Endothelial cell of umbilical vein (primary cell): ENCODE measurements around the gene PGM2L1. TPM values are rescaled to one million over a fixed set of nuclear protein-coding genes. Genes with fewer than 3 reads are reported as not detected.

Experiments
- BruUV-seq: library from RNA; stranded (reverse); fragments of 400-500 nt; replicated peaks from 2 replicates; lab custom pipeline; 2021; lab: Mats Ljungman, UMichigan
- CTCF ChIA-PET: fragments of 300-600, 350-600 bp; sonication (Branson Sonifier 250); formaldehyde crosslinking; loops from one replicate; lab custom pipeline; 2021; ENCODE audit warnings: antibody characterized with exemption, inconsistent platforms; lab: Charles Lee
- POLR2A ChIA-PET: fragments of 300-600, 350-600 bp; sonication (Branson Sonifier 250); formaldehyde crosslinking; loops from one replicate; lab custom pipeline; 2021; ENCODE audit warnings: antibody characterized with exemption, inconsistent platforms; lab: Charles Lee
- DNase-seq: peaks from one replicate; pipeline ENCODE4 v3.0.0-alpha.2; 2011; ENCODE audit warnings: low read depth, low spot score
- FAIRE-seq: peaks from 2 replicates; lab custom pipeline; 2011; peaks lifted over from hg19 to GRCh38; lab: Jason Lieb, UNC
- H2AFZ ChIP-seq: 2 replicates; pipeline ENCODE4 v1.6.0; 2012; ENCODE audit warnings: low read depth, low read length, control low read depth, inconsistent platforms
- H3K27ac ChIP-seq: 2 replicates; pipeline ENCODE4 v1.5.1; 2011; ENCODE audit warnings: low read depth, mild to moderate bottlenecking, control low read depth, low read length, moderate library complexity; ENCODE audit not compliant: insufficient read depth
- H3K27me3 ChIP-seq, 2 experiments: 2 replicates each; pipeline versions ENCODE4 v1.6.0 to v1.6.1; 2011; ENCODE audit warnings: low read length in 2 of 2, mixed read lengths in 1 of 2; ENCODE audit not compliant: control insufficient read depth in 2 of 2, insufficient read depth in 2 of 2
- H3K36me3 ChIP-seq, 2 experiments: 2 replicates in 1 of 2; 3 replicates in 1 of 2; pipeline ENCODE4 v1.5.1; 2011; ENCODE audit warnings: low read length in 2 of 2, mild to moderate bottlenecking in 1 of 2, moderate library complexity in 1 of 2; ENCODE audit not compliant: control insufficient read depth in 2 of 2, insufficient read depth in 2 of 2; ENCODE audit errors: extremely low read depth in 1 of 2
- H3K4me1 ChIP-seq: 3 replicates; pipeline ENCODE4 v1.5.1; 2011; ENCODE audit warnings: mild to moderate bottlenecking, low read length; ENCODE audit not compliant: control insufficient read depth, insufficient read depth; ENCODE audit errors: extremely low read depth
- H3K4me2 ChIP-seq: 2 replicates; pipeline ENCODE4 v1.6.1; 2011; ENCODE audit warnings: low read length, control low read depth, mixed read lengths; ENCODE audit not compliant: insufficient read depth
- H3K4me3 ChIP-seq, 3 experiments: fragments of 200-600 bp in 1 of 3; sonication (generic), shearing (Covaris generic) in 1 of 3; replicated peaks in 1 of 3; 2 replicates each; pipeline ENCODE4 v1.5.1; 2011 to 2016; ENCODE audit warnings: control low read depth in 3 of 3, low read length in 3 of 3, mild to moderate bottlenecking in 2 of 3, inconsistent platforms in 1 of 3, low read depth in 1 of 3, moderate library complexity in 1 of 3; ENCODE audit not compliant: insufficient read depth in 1 of 3
- H3K79me2 ChIP-seq: 2 replicates; pipeline ENCODE4 v1.6.0; 2012; ENCODE audit warnings: low read length, inconsistent platforms; ENCODE audit not compliant: control insufficient read depth, insufficient read depth
- H3K9ac ChIP-seq: replicated peaks from 2 replicates; pipeline ENCODE3; 2011; ENCODE audit warnings: low read length, control low read depth; ENCODE audit not compliant: insufficient read depth; ENCODE audit errors: extremely low read depth
- H3K9me1 ChIP-seq: replicated peaks from 3 replicates; pipeline ENCODE4 v1.6.0; 2011; ENCODE audit warnings: mild to moderate bottlenecking, low read length; ENCODE audit not compliant: control insufficient read depth, insufficient read depth; ENCODE audit errors: extremely low read depth
- H3K9me3 ChIP-seq: replicated peaks from 2 replicates; pipeline ENCODE4 v1.5.1; 2012; ENCODE audit warnings: low read length, inconsistent platforms; ENCODE audit not compliant: control insufficient read depth, insufficient read depth
- H4K20me1 ChIP-seq: replicated peaks from 2 replicates; pipeline ENCODE3; 2011; ENCODE audit warnings: mild to moderate bottlenecking, low read length; ENCODE audit not compliant: control insufficient read depth, insufficient read depth; ENCODE audit errors: extremely low read depth
- CTCF ChIP-seq, 2 donors: IDR thresholded peaks; 1 replicate in 1 of 2; 2 replicates in 1 of 2; pipeline ENCODE4 v1.5.1; 2011; ENCODE audit warnings: low read length in 2 of 2, mild to moderate bottlenecking in 2 of 2, moderate library complexity in 2 of 2, control low read depth in 1 of 2, inconsistent platforms in 1 of 2, low read depth in 1 of 2; ENCODE audit not compliant: insufficient read depth in 1 of 2; ENCODE audit errors: extremely low read depth in 1 of 2
- EZH2 ChIP-seq: IDR thresholded peaks from 2 replicates; pipeline ENCODE4 v1.6.1; 2012; ENCODE audit warnings: borderline replicate concordance, low read depth, mild to moderate bottlenecking, moderate library complexity, low read length, inconsistent platforms; ENCODE audit not compliant: severe bottlenecking
- FOS ChIP-seq: IDR thresholded peaks from 2 replicates; pipeline ENCODE4 v1.6.1; 2011; ENCODE audit warnings: mild to moderate bottlenecking, low read length, moderate library complexity, borderline replicate concordance; ENCODE audit not compliant: insufficient read depth
- GATA2 ChIP-seq: IDR thresholded peaks from 2 replicates; pipeline ENCODE4 v1.7.0; 2011; ENCODE audit warnings: low read depth, mild to moderate bottlenecking, moderate library complexity, mixed read lengths, low read length; ENCODE audit not compliant: insufficient read length, insufficient read depth
- JUN ChIP-seq: IDR thresholded peaks from 2 replicates; pipeline ENCODE4 v1.6.1; 2011; ENCODE audit warnings: borderline replicate concordance, low read depth; ENCODE audit not compliant: insufficient read length, insufficient read depth
- MAX ChIP-seq: IDR thresholded peaks from 2 replicates; pipeline ENCODE4 v1.6.1; 2011; ENCODE audit not compliant: insufficient read depth, insufficient read length
- MYC ChIP-seq: IDR thresholded peaks from one replicate; pipeline ENCODE4 v1.6.1; 2011; ENCODE audit warnings: mild to moderate bottlenecking, low read depth, low read length
- POLR2A ChIP-seq: IDR thresholded peaks from 2 replicates; pipeline ENCODE4 v1.6.1; 2012; ENCODE audit warnings: low read depth, mild to moderate bottlenecking, control low read depth, low read length
- POLR2AphosphoS5 ChIP-seq: IDR thresholded peaks from 2 replicates; pipeline ENCODE4 v1.6.1; 2012; ENCODE audit warnings: low read depth, mild to moderate bottlenecking, control low read depth, low read length, moderate library complexity; ENCODE audit not compliant: insufficient read depth
- dilution Hi-C: fragments of 300-500 bp; cut with MboI; formaldehyde crosslinking; loops from one replicate; pipeline ENCODE4 v1.15.0; 2019; ENCODE audit warnings: low sequenced_read_pairs; ENCODE audit not compliant: extremely low pct_ligation_motif_present
- intact Hi-C: fragments of 100-400 bp; cut with micrococcal nuclease; formaldehyde crosslinking; loops from one replicate; pipeline ENCODE4 v1.10.0; 2022
- polyA plus RNA-seq, 4 experiments: library from polyadenylated mRNA; depleted of rRNA in 3 of 4; stranded (reverse) in 3 of 4; unstranded in 1 of 4; fragments of >200 nt; gene quantifications; 2 replicates each; pipeline versions ENCODE4 v1.2.1 to v1.2.3, GENCODE V29; 2011 to 2012; ENCODE audit warnings: missing spikeins in 1 of 4
- total RNA-seq: library from RNA; stranded (reverse); gene quantifications from 2 replicates; pipeline ENCODE4 v1.2.3, GENCODE V29; 2021

Gene PGM2L1
- total and polyA plus RNA-seq, 2 donors (not counting 3 experiments of a cell fraction or from before 2014, with no cell fraction given), result 7.9 to 31.4 TPM

- Histone ChIP-seq H3K9ac (no peak overlapping the region), H3K36me3 (peaks cover 10 to 15% of the 10 kb centered on the region in 2 experiments), H3K79me2 (no peaks in the 10 kb centered on the region), H2AFZ (no peak overlapping the region), H3K9me3 (no peaks in the 10 kb centered on the region), H3K27me3 (no peaks in the 10 kb centered on the region), H4K20me1 (no peaks in the 10 kb centered on the region), H3K4me3 (no peak overlapping the region), H3K4me1 (peaks cover 10% of the 10 kb centered on the region), H3K4me2 (no peak overlapping the region), H3K9me1 (no peaks in the 10 kb centered on the region), H3K27ac (no peak overlapping the region)
- FAIRE-seq (no peak), DNase-seq (no peak)
- intact Hi-C loops (no loop called here), dilution Hi-C loops (no loop called here)
- ChIA-PET CTCF (no interaction called here), POLR2A (no interaction called here)
- TF ChIP-seq MAX (no peak), FOS (no peak), POLR2A (no peak), EZH2 (no peak), JUN (no peak), GATA2 (no peak)
- no TSS peak for BruUV-seq
Measured at GRCh38 chr11:74339619-74340018, 58.6 kb downstream of the PGM2L1 start.

GRCh38 chr11:74338963-74339362, 59.3 kb downstream of the PGM2L1 start:
- no TSS peak for BruUV-seq
- peaks cover 10 to 12% of the 10 kb centered on the region in 2 experiments for H3K36me3 ChIP-seq
- CTCF ChIA-PET, result interaction anchor here (1.0 to 1.3 kb wide), 3 partner anchors 9 to 53 kb away, joined by 3 to 4 read pairs (median 3); no protein-coding TSS in a partner anchor
- H4K20me1 ChIP-seq, result no peaks in the 10 kb centered on the region
- H2AFZ ChIP-seq, result no peak overlapping the region
- TF ChIP-seq JUN, result no peak
- TF ChIP-seq POLR2A, result no peak
- no peak for TF ChIP-seq FOS
- TF ChIP-seq MYC, result no peak
- no peak for TF ChIP-seq CTCF (IDR thresholded peaks at IDR 0.05; ENCODE audit: extremely low read depth in 1 of 2, insufficient read depth in 1 of 2, low read depth in 1 of 2, low read length in 2 of 2)
- no peak for TF ChIP-seq POLR2AphosphoS5
- no peak for TF ChIP-seq MAX
- TF ChIP-seq EZH2, result no peak
- no peak for TF ChIP-seq GATA2
- H3K79me2 ChIP-seq, result no peaks in the 10 kb centered on the region
- no peak for DNase-seq
- no peaks in the 10 kb centered on the region for H3K9me1 ChIP-seq
- no peaks in the 10 kb centered on the region for H3K27me3 ChIP-seq
- dilution Hi-C loops (no loop called here), intact Hi-C loops (no loop called here)
- no peak for FAIRE-seq
- POLR2A ChIA-PET, result no interaction called here
- H3K4me2 ChIP-seq, result no peak overlapping the region
- H3K27ac ChIP-seq, result no peak overlapping the region
- no peak overlapping the region for H3K4me3 ChIP-seq
- H3K4me1 ChIP-seq, result peaks cover 10% of the 10 kb centered on the region
- no peaks in the 10 kb centered on the region for H3K9me3 ChIP-seq
- no peak overlapping the region for H3K9ac ChIP-seq
